Adipose tissue (tissue), 3 donors: ENCODE results near the gene GPR161. TPM values are rescaled to one million over a fixed set of nuclear protein-coding genes. Genes with fewer than 3 reads are reported as not detected.
"Not testable (repeated sequence)": the region's sequence is repeated elsewhere in the genome, so short reads cannot be mapped to it uniquely, and the experiment has no call there.

Experiments used
- H3K27ac ChIP-seq: one replicate; pipeline ENCODE4 v1.5.1; 2013; ENCODE audit warnings: low read depth, low read length
- WGBS, 3 donors: extraction: QIAGEN DNeasy Blood & Tissue Kit; methylation state at CpG; one replicate each; pipeline ENCODE4 v1.1.7; 2013; 5-methylcytosine and 5-hydroxymethylcytosine counted together
- polyA plus RNA-seq, 3 donors: library from polyadenylated mRNA; stranded (reverse); fragments of 200-250 nt; gene quantifications; one replicate each; pipeline ENCODE4 v1.2.3, GENCODE V29; 2013
- donor health status: healthy with polysubstance abuse.
- donor health status: Bipolar disorder and iron deficiency.
- donor health status: healthy.

The GPR161 gene
- polyA plus RNA-seq, 3 donors = 2.8 to 7.2 (median 4.4) TPM

GRCh38 chr1:168154707-168155106, 18.0 kb upstream of the GPR161 start:
- WGBS, 3 donors = 51 to 62% (median 55%) methylated on average over 4 of the region's 4 CpGs
- not testable (repeated sequence) for H3K27ac ChIP-seq

- WGBS, 3 donors = 82 to 93% (median 83%) methylated on average over 4 of the region's 4 CpGs
Observed at GRCh38 chr1:168151935-168152334, 15.2 kb upstream of the GPR161 start.

GRCh38 chr1:168150283-168150682, 13.6 kb upstream of the GPR161 start:
- WGBS, 3 donors = 92 to 97% (median 96%) methylated on average over 1 of the region's 1 CpG

More at GRCh38 chr1:168151935-168152334, 15.2 kb upstream of the GPR161 start:
- no peak overlapping the region for H3K27ac ChIP-seq

GRCh38 chr1:168148916-168149315, 12.2 kb upstream of the GPR161 start:
- no peak overlapping the region for H3K27ac ChIP-seq
- WGBS, 3 donors = 42 to 76% (median 45%) methylated on average over 4 of the region's 4 CpGs

More at GRCh38 chr1:168150283-168150682, 13.6 kb upstream of the GPR161 start:
- no peak overlapping the region for H3K27ac ChIP-seq

GRCh38 chr1:168146626-168147025, 9.9 kb upstream of the GPR161 start:
- 78 to 86% (median 83%) methylated on average over 11 of the region's 11 CpGs for WGBS, 3 donors
- no peak overlapping the region for H3K27ac ChIP-seq

GRCh38 chr1:168146160-168146539, 9.4 kb upstream of the GPR161 start:
- 57 to 75% (median 63%) methylated on average over 3 of the region's 5 CpGs for WGBS, 3 donors
- no peak overlapping the region for H3K27ac ChIP-seq

GRCh38 chr1:168145184-168146159, 8.7 kb upstream of the GPR161 start:
- 24 to 27% (median 26%) methylated on average over 13 to 14 of the region's 15 CpGs for WGBS, 3 donors
- H3K27ac ChIP-seq = no peak overlapping the region

GRCh38 chr1:168141871-168142385, 5.2 kb upstream of the GPR161 start:
- 87 to 92% (median 89%) methylated on average over 3 of the region's 3 CpGs for WGBS, 3 donors
- H3K27ac ChIP-seq = no peak overlapping the region

GRCh38 chr1:168139070-168139469, 2.3 kb upstream of the GPR161 start:
- H3K27ac ChIP-seq = no peak overlapping the region

- 86 to 95% (median 89%) methylated on average over 5 of the region's 5 CpGs for whole genome bisulfite sequencing, 3 donors
- no peak overlapping the region for H3K27ac ChIP-seq
Observed at GRCh38 chr1:168138134-168138533, 1.4 kb upstream of the GPR161 start.

- H3K27ac ChIP-seq = no peak overlapping the region
- WGBS, 3 donors = 6 to 7% (median 6%) methylated on average over 6 of the region's 6 CpGs
Observed at GRCh38 chr1:168137515-168137821, 738 bp upstream of the GPR161 start.

GRCh38 chr1:168135921-168136708, 615 bp downstream of the GPR161 start:
- no peak overlapping the region for H3K27ac ChIP-seq
- WGBS, 3 donors = 1% methylated on average over 56 to 63 of the region's 63 CpGs

GRCh38 chr1:168135116-168135920, 1.4 kb downstream of the GPR161 start:
- no peak overlapping the region for H3K27ac ChIP-seq
- WGBS, 3 donors = 29 to 48% (median 45%) methylated on average over 12 of the region's 12 CpGs

GRCh38 chr1:168134642-168135041, 2.1 kb downstream of the GPR161 start:
- no peak overlapping the region for H3K27ac ChIP-seq
- WGBS, 3 donors = 76 to 91% (median 91%) methylated on average over 7 of the region's 7 CpGs

- WGBS, 3 donors = 66 to 79% (median 71%) methylated on average over 1 of the region's 1 CpG
- H3K27ac ChIP-seq = no peak overlapping the region
Observed at GRCh38 chr1:168134132-168134531, 2.6 kb downstream of the GPR161 start.

GRCh38 chr1:168129933-168130332, 6.8 kb downstream of the GPR161 start:
- no peak overlapping the region for H3K27ac ChIP-seq
- WGBS, 3 donors = 86 to 89% (median 89%) methylated on average over 6 of the region's 6 CpGs

- no peak overlapping the region for H3K27ac ChIP-seq
- WGBS, 3 donors = 79 to 94% (median 82%) methylated on average over 2 of the region's 2 CpGs
Observed at GRCh38 chr1:168127503-168127902, 9.2 kb downstream of the GPR161 start.

GRCh38 chr1:168125051-168125450, 11.7 kb downstream of the GPR161 start:
- 82 to 94% (median 86%) methylated on average over 1 of the region's 1 CpG for WGBS, 3 donors
- H3K27ac ChIP-seq = no peak overlapping the region
